CD4-positive, alpha-beta T cell treated with Interleukin-4 for 4 hours (primary cell): ENCODE measurements around the gene NEK10.
"Not testable (repeated sequence)": the region's sequence is repeated elsewhere in the genome, so short reads cannot be mapped to it uniquely, and the experiment has no call there.

Experiments used
- DNase-seq: peaks from one replicate; pipeline ENCODE4 v3.0.0-alpha.2; 2020

Gene NEK10, protein sequence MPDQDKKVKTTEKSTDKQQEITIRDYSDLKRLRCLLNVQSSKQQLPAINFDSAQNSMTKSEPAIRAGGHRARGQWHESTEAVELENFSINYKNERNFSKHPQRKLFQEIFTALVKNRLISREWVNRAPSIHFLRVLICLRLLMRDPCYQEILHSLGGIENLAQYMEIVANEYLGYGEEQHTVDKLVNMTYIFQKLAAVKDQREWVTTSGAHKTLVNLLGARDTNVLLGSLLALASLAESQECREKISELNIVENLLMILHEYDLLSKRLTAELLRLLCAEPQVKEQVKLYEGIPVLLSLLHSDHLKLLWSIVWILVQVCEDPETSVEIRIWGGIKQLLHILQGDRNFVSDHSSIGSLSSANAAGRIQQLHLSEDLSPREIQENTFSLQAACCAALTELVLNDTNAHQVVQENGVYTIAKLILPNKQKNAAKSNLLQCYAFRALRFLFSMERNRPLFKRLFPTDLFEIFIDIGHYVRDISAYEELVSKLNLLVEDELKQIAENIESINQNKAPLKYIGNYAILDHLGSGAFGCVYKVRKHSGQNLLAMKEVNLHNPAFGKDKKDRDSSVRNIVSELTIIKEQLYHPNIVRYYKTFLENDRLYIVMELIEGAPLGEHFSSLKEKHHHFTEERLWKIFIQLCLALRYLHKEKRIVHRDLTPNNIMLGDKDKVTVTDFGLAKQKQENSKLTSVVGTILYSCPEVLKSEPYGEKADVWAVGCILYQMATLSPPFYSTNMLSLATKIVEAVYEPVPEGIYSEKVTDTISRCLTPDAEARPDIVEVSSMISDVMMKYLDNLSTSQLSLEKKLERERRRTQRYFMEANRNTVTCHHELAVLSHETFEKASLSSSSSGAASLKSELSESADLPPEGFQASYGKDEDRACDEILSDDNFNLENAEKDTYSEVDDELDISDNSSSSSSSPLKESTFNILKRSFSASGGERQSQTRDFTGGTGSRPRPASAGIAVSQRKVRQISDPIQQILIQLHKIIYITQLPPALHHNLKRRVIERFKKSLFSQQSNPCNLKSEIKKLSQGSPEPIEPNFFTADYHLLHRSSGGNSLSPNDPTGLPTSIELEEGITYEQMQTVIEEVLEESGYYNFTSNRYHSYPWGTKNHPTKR

DNA sequence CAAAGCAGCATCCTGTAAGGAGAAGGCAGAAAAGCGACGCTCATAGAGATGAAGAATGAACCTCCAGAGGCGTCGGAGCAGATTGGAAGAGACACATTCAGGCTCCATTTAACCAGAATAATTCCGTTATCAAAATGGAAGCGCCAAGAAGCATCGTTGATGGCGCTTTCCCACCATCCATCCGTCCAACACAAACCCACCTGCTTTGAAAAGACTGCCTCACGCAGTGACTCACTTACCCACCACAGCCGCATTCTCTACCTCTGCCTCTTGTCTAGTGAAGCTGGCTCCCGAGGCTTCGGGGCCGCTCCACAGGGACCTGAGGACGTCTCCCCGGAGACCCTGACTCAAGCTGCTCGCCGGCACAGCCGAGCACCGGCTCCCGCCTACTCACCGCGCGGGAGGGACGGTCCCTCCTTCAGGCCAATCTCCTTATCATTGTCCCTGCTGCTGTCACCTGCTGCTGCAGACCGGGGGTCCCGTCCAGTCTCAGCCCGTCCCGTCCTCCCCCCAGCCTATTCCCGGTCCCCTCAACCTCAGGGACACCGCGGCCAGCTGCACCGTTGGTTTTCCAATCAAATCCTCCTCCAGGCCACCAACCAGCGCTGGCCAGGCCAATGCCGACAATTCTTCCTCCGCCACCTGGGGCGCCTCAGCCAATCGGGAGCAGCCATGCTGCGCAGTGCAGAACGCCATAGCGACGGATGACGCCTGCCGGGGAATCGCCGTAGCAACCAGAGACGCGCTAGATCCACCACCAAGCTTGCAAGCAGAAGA lies at the start of gene NEK10:
NEK10 (minus strand) TSS at position 553 of the 777 bp plus-strand sequence. CDS start 16,501 bp downstream, outside the sequence.
- DNase-seq: peak; percentile 91

GRCh38 chr3:27415202-27415601 lies 46.0 kb upstream of the NEK10 start:
- no peak for DNase-seq

- DNase-seq: no peak
These were observed 23.9 kb upstream of the NEK10 start for GRCh38 chr3:27392950-27393679.

DNA sequence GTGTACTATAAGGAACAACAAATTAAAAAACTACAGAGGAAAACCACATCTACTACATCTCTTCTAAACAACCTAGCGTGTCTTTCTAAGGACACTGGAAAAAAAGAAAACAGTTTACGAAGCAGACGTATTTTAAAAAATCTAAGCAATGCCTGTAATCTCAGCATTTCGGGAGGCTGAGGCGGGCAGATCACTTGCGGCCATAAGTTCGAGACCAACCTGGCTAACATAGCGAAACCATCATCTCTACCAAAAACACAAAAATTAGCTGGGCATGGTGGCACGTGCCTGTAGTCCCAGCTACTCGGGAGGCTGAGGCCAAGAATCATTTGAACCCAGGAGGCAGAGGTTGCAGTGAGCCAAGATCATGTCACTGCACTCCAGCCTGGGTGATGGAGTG lies 23.2 kb upstream of the NEK10 start:
- DNase-seq: not testable (repeated sequence)

DNA sequence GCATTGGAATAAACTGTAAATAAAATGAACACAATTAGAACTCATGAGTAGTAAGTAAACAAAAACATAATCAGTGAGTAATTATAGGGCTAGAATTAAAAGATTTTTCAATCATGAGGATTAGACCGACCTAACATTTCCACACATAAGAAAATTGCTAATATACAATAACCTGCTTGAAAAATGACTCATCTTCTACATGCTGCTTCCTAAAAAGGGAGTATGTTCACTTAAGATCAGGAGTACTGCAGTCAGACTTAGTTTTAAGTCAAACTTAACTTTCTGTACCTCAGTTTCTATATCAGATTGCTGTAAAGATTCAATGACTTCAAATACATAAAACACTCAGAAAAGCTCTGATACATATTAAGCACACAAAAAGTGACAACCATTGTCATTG lies 22.6 kb upstream of the NEK10 start:
- DNase-seq: no peak

DNA sequence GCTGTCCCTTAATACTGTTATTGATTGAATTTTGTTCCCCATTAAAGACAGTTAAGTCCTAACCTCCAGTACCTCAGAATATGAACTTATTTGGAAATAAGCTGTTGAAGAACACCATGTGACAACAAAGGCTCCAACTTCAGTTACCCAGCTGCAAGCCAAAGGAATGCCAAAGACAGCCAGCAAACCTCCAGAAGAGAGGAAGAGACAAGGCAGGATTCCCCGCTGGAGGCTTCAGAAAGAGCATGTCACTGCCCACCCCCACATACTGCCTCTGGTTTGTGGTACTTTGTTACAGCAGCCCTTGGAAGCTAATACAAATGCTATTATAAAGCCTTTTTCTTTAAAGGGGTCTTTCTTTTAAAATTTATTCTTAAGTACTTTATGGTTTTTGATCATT lies 18.4 kb upstream of the NEK10 start:
- no peak for DNase-seq

DNA sequence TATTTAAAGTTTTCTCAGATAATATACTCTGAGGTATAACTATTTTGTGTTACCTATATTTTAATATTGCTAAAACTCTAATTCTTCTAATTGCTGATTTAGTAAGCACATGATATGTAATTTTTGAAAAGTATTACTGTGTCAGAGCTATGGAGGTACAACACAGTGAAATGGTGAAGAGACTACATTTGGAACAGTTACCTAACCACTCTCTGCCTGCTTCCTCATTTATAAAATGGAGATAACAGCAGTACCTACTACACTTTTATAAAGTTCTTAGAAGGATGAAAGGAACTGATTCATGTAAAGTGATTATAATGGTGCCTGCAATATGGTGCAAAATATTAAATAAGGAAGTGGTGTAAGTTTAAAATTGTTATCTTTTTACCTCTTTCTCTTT lies 16.3 kb upstream of the NEK10 start:
- DNase-seq: no peak

DNA sequence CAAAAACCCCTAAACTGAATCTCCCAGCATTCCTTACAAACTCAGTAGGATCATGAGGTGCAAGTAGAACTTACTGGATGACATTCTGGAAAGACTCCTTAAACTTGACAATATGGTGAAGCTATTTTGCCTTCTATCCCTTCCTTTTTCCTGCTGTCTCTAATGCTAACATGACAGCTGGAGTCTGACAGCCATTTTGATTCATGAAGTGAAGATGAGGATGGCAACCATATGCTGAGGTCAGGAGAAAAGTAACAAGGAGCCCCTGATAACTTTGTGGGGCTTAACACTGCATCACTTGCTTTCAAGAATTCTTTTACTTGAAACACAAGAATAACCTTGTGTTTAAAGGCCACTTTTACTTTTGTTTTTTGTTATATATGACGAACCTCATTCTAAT lies 15.0 kb upstream of the NEK10 start:
- DNase-seq: no peak

DNA sequence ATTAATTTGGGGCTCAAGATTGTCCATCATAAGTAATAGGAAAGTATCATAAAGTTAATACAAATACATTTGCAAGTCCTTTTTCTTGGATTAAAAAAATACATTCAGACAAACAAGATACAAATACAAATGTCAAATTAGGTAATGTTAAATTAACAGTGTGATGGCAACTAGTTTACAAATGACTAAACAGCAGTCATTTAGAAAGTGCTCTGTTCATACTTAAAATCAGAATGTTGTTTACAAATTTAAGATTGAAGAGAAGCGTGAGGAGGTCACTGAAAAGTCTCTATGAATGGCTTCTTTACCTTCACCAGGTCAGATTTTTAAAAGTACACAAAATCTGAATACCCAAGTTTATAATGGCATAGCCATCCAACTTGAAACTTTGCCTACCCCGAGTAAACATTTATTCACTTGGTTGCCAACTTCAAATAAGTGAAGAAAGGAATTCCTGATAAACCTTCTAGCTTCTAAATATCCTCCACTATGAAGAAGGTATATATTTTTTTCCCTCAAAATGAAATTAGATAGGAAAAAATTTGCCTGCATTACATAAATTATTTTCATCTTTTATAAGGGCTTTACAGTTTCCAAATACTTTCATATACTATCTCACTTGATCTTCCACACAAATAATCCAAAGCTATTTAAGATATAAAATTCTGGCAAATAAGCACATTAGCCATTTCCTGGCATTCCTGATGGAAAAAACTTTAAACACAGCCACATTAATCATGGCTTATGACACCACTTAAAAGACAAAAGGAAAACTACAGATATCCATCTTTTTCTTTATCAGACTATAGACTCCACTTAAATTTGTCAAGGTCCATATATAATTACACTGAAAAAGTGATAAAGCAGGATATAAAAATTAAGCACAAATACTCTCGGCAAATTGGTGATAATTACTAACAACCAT lies 11.5 kb upstream of the NEK10 start:
- no peak for DNase-seq

GRCh38 chr3:27378331-27378730 lies 9.1 kb upstream of the NEK10 start:
- DNase-seq: no peak

- DNase-seq: no peak
These were observed 7.1 kb upstream of the NEK10 start for GRCh38 chr3:27376109-27376772.

- DNase-seq: no peak
These were observed 3.1 kb downstream of the NEK10 start for GRCh38 chr3:27366062-27366591.

- no peak for DNase-seq
These were observed 8.8 kb downstream of the NEK10 start for GRCh38 chr3:27360113-27361078.

- DNase-seq: no peak
These were observed 10.8 kb downstream of the NEK10 start for GRCh38 chr3:27358372-27358771.

DNA sequence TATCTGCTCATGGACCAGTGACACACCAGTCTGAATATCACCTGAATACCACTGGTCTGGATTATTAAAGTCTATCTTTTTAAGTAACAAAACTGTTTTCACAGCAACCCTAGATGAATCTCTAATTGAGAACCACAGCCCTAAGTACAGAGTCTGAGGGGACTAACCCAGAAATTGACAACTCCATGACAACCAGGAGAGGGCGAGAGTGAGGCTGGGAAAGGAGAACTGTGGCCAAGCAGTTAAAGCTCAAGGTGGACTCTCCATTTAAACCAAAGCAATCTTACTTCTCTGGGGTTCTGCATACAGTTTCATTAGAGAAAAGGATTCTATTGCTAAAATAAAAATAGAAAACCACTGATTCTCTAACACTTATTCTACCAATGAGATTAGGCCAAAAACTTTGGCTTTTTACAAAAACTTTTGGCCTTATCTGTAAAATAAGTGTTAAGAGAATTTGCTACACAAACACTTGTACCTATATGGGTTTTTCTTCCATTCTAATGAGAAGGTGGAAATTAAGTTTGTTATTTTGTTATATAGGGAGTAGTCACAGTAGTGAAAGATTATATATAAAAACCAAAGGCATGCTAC lies 11.4 kb downstream of the NEK10 start:
- DNase-seq: peak; percentile 74

DNA sequence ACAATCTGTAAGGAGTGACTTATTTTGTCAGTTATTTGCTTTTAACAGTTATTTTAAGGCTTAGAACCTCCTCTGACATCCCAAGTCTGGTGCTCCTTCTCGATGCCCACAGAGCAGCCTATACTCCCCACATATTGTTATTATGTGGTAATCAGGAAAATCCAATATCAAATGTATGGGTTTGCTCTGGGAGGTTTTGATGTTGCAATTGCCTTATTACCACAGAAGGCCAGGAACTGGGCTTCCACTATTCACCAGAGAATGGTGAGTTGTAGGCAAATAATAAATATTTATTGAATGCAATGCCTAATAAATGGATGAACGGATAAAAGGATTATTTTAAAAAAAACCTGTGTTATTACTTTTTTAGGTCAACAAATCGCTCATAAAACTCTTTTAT lies 12.2 kb downstream of the NEK10 start:
- no peak for DNase-seq

- no peak for DNase-seq
These were observed 14.5 kb downstream of the NEK10 start for GRCh38 chr3:27354588-27355203.

- no peak for DNase-seq
These were observed 15.0 kb downstream of the NEK10 start for GRCh38 chr3:27354161-27354560.
